Measurements from ENCODE around the gene MAP3K12. TPM values are rescaled to one million over a fixed set of nuclear protein-coding genes. Genes with fewer than 3 reads are reported as not detected.

The MAP3K12 gene
- total RNA-seq, 3 donors from 2014 or later = 3.2 to 18.8 (median 8.9) TPM

DNA sequence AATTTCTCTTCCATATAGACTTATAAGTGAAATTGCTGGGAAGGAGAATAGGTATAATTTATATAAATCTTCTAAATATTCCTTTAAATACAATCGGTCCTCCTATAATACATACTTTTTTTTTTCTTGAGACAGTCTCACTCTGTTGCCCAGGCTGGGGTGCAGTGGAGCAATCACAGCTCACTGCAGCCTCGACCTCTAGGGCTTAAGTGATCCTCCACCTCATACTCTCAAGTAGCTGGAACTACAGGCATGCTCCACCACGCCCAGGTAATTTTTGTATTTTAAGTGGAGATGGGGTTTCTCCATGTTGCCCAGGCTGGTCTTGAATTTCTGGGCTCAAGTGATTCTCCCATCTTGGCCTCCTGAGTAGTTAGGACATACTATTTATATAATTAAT is 37.7 kb upstream of the MAP3K12 start:
- peaks cover 4% of the 10 kb centered on the region for H3K36me3 ChIP-seq (ENCODE audit: low read depth)
- H3K4me1 ChIP-seq (ENCODE audit: low read depth) = peaks cover 9% of the 10 kb centered on the region
- no peak for ATAC-seq
- intact Hi-C loops (cut with DNase I, micrococcal nuclease) = no loop called here
- H3K9me3 ChIP-seq = no peaks in the 10 kb centered on the region
- no peak overlapping the region for H3K4me3 ChIP-seq
- TF ChIP-seq, protein P1, sequence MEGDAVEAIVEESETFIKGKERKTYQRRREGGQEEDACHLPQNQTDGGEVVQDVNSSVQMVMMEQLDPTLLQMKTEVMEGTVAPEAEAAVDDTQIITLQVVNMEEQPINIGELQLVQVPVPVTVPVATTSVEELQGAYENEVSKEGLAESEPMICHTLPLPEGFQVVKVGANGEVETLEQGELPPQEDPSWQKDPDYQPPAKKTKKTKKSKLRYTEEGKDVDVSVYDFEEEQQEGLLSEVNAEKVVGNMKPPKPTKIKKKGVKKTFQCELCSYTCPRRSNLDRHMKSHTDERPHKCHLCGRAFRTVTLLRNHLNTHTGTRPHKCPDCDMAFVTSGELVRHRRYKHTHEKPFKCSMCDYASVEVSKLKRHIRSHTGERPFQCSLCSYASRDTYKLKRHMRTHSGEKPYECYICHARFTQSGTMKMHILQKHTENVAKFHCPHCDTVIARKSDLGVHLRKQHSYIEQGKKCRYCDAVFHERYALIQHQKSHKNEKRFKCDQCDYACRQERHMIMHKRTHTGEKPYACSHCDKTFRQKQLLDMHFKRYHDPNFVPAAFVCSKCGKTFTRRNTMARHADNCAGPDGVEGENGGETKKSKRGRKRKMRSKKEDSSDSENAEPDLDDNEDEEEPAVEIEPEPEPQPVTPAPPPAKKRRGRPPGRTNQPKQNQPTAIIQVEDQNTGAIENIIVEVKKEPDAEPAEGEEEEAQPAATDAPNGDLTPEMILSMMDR (IDR thresholded peaks at IDR 0.05) = no peak
- no peak for DNase-seq

- peaks cover 11% of the 10 kb centered on the region for H3K36me3 ChIP-seq (ENCODE audit: low read depth)
- DNase-seq (no peak), ATAC-seq (no peak)
- intact Hi-C loops (cut with DNase I, micrococcal nuclease) = no loop called here
- TF ChIP-seq, protein P1 (IDR thresholded peaks at IDR 0.05) = no peak
- H3K9me3 ChIP-seq = no peaks in the 10 kb centered on the region
- no peak overlapping the region for H3K4me3 ChIP-seq
- no peaks in the 10 kb centered on the region for H3K4me1 ChIP-seq (ENCODE audit: low read depth)
Measured at GRCh38 chr12:53533471-53533870, 34.2 kb upstream of the MAP3K12 start.

DNA sequence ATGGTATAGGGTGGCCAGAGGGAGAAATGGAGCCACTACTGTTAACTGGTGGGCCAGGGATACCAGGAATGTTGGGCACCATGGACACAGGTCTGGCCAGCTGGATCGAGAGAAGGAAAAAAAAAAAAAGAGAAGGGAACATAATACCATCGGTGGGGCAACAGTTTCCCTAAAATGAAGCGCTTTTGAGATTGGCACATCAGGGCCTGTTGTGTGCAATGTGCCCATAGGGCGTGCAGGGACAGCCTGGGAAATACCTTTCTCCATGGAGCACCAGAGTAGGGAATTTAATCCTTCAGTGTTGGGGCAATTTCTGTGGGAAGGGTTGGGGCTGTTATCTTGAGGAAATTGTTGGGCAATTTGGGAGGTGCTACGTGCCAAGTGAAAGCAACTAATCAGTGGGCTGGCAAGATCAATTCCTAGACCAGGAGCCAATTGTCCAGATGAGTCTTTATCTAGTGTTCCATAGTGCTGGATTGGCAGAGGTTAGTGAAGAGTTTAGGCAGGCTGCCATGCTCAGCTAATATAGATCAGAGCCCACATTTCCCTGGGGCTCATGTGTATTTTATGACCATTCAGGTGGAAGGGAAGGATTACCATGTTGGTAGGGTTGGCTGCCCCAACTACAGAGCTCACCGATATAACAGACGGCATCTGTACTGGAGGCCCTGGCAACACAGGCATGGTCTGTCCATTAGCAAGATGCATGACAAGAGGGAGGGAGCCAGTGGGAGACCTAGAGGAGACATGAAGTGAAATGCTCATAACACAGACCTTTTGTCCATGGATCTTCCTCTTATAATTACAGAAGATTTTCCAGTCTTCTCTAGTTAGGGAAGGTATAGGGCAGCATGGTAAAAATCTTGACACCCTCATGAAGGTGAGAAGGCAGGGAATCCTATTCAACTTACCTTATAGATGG is 33.5 kb upstream of the MAP3K12 start:
- Histone ChIP-seq H3K9me3 (no peaks in the 10 kb centered on the region), H3K4me1 (ENCODE audit: low read depth) (no peaks in the 10 kb centered on the region), H3K4me3 (no peak overlapping the region), H3K36me3 (ENCODE audit: low read depth) (peaks cover 11% of the 10 kb centered on the region)
- intact Hi-C loops (cut with DNase I, micrococcal nuclease) = no loop called here
- ATAC-seq (no peak), DNase-seq (no peak)
- TF ChIP-seq, protein P1 (IDR thresholded peaks at IDR 0.05) = no peak

DNA sequence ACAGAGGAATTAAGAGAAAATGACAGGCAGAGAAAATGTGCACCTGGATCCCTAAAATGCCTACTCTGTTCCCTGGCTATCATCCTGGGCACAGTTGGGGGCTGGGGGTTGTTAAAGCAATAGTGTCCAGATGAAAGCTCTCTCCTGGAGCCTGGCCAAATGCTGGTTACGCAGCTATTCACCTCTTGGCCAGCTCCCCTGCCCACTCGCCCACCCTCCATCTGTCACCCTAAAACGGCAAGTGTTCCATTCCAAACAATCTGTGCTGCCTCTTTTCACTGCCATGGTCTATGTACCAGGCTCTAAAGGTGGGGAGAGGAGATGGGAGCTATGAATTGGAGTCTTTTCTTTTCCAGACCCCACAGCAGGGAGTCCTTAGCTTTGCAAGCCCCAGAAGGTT is 32.8 kb upstream of the MAP3K12 start:
- ATAC-seq (no peak), DNase-seq (no peak)
- no peaks in the 10 kb centered on the region for H3K9me3 ChIP-seq
- TF ChIP-seq, protein P1 (IDR thresholded peaks at IDR 0.05) = no peak
- H3K4me3 ChIP-seq = no peak overlapping the region
- H3K36me3 ChIP-seq (ENCODE audit: low read depth) = peaks cover 11% of the 10 kb centered on the region
- intact Hi-C loops (cut with DNase I, micrococcal nuclease) = no loop called here
- H3K4me1 ChIP-seq (ENCODE audit: low read depth) = no peaks in the 10 kb centered on the region

DNA sequence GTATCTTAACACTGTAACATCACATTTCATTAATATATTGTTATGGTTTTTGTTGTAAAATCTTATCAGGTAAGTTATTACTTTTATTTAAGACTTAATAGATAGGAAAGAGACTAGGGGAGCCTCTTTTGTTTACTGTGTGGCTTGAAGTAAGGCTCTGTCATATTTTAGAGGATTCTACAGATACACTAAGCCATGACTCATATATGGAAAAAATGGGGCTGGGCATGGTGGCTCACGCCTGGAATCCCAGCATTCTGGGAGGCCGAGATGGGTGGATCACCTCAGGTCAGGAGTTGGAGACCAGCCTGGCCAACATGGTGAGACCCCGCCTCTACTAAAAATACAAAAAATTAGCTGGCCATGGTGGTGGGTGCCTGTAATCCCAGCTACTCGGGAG is 31.7 kb upstream of the MAP3K12 start:
- H3K36me3 ChIP-seq (ENCODE audit: low read depth) = peaks cover 11% of the 10 kb centered on the region
- H3K4me3 ChIP-seq = no peak overlapping the region
- ATAC-seq (no peak), DNase-seq (no peak)
- intact Hi-C loops (cut with DNase I, micrococcal nuclease) = no loop called here
- H3K9me3 ChIP-seq = no peaks in the 10 kb centered on the region
- TF ChIP-seq, protein P1 (IDR thresholded peaks at IDR 0.05) = no peak
- no peaks in the 10 kb centered on the region for H3K4me1 ChIP-seq (ENCODE audit: low read depth)

All from mucosa of descending colon (tissue), 3 donors.